Adrenal gland (tissue), 12 donors: ENCODE measurements around the gene PARP12. TPM values are rescaled to one million over a fixed set of nuclear protein-coding genes. Genes with fewer than 3 reads are reported as not detected.

Source experiments
- DNase-seq, 7 donors: peaks; one replicate each; pipeline ENCODE4 v3.0.0-alpha.2; 2019 to 2020
- H3K27ac ChIP-seq, 5 donors: fragments of 200-600 bp; sonication (generic) in 4 of 5; 1 replicate in 3 of 5; 2 replicates in 2 of 5; pipeline versions ENCODE4 v1.5.1 to v1.8.0; 2016 to 2020; ENCODE audit warnings: mild to moderate bottlenecking in 1 of 5
- H3K27me3 ChIP-seq: fragments of 200-600 bp; 2 replicates; pipeline ENCODE4 v1.8.0; 2021
- H3K36me3 ChIP-seq, 2 donors: fragments of 200-600 bp; replicated peaks in 1 of 2; 1 replicate in 1 of 2; 2 replicates in 1 of 2; pipeline versions ENCODE4 v1.5.1 to v1.8.0; 2018 to 2022
- H3K4me1 ChIP-seq, 2 donors: fragments of 200-600 bp; replicated peaks in 1 of 2; 1 replicate in 1 of 2; 2 replicates in 1 of 2; pipeline versions ENCODE4 v1.5.1 to v1.8.0; 2018 to 2021
- H3K4me3 ChIP-seq, 4 donors: fragments of 200-600 bp; sonication (generic) in 3 of 4; one replicate each; pipeline ENCODE4 v1.5.1; 2016 to 2018
- H3K9me3 ChIP-seq, 3 donors: fragments of 200-600 bp; sonication (generic) in 1 of 3; replicated peaks in 1 of 3; 1 replicate in 2 of 3; 2 replicates in 1 of 3; pipeline versions ENCODE4 v1.5.1 to v1.8.0; 2016 to 2021
- CTCF ChIP-seq, 6 experiments: fragments of 450-650 bp in 4 of 6; fragments of 200-600 bp in 2 of 6; sonication (generic) in 1 of 6; IDR thresholded peaks; 1 replicate in 5 of 6; 2 replicates in 1 of 6; pipeline versions ENCODE4 v1.5.1 to v1.8.0; 2016 to 2021; ENCODE audit warnings: antibody characterized with exemption in 6 of 6, mild to moderate bottlenecking in 2 of 6, moderate library complexity in 1 of 6
- POLR2A ChIP-seq, 2 donors: fragments of 450-650 bp; IDR thresholded peaks; one replicate each; pipeline ENCODE4 v1.6.1; 2017; ENCODE audit warnings: antibody characterized with exemption in 2 of 2, mild to moderate bottlenecking in 2 of 2, moderate library complexity in 1 of 2
- WGBS, 4 donors: extraction: QIAGEN DNeasy Blood & Tissue Kit in 2 of 4; methylation state at CpG; one replicate each; pipeline versions ENCODE4 v1.1.5 to v1.1.7; 2013 to 2017; 5-methylcytosine and 5-hydroxymethylcytosine counted together
- intact Hi-C, 2 donors: fragments of 100-400 bp; cut with DNase I; formaldehyde crosslinking; loops; one replicate each; pipeline versions ENCODE4 v1.14.1 to v1.15.0; 2022 to 2023
- polyA plus RNA-seq, 3 donors: library from polyadenylated mRNA; stranded (reverse); fragments of 200-250 nt in 2 of 3; fragments of 350-450 nt in 1 of 3; fragmentation: Illumina TruSeq in 1 of 3; extraction: RNeasy Lipid Tissue Mini Kit (QIAGEN cat#74804) in 1 of 3; gene quantifications; one replicate each; pipeline ENCODE4 v1.2.3, GENCODE V29; 2013 to 2014
- total RNA-seq, 9 donors: library from RNA; depleted of rRNA in 4 of 9; stranded (reverse); fragments of >200 nt in 4 of 9; fragments of 120-200 nt in 1 of 9; fragmentation: NEBNext Ultra II Directional in 1 of 9; extraction: Animal tissue kit (Norgen Biotek cat#: 25700) in 1 of 9; gene quantifications; one replicate each; pipeline versions ENCODE4 v1.1.0 to v1.2.4, GENCODE V29; 2013 to 2023
- donor health status: healthy with polysubstance abuse.
- donor health status: Bipolar disorder and iron deficiency.
- donor health status: DM: yes; HTN: yes; CAD: no.
- donor health status: DM: no; HTN: no; CAD: no.
- donor health status: DM: no; HTN: no; CAD: no.
- donor health status: DM: yes; HTN: yes; CAD: no.

The PARP12 gene
- total and polyA plus RNA-seq, 12 donors, result 11.5 to 49.4 (median 24.1) TPM

- H3K4me3 ChIP-seq, result no peak overlapping the region
- DNase-seq, result peak in 1 of 7 donors; percentile 46
- WGBS, 4 donors, result 92 to 96% (median 94%) methylated on average over 4 to 5 of the region's 5 CpGs
- no peaks in the 10 kb centered on the region for H3K9me3 ChIP-seq
- peaks cover 10 to 26% of the 10 kb centered on the region in 2 donors for H3K4me1 ChIP-seq
- intact Hi-C loops, result no loop called here
- TF ChIP-seq POLR2A (IDR thresholded peaks at IDR 0.05) (no peak), CTCF (IDR thresholded peaks at IDR 0.05) (no peak)
- no peaks in the 10 kb centered on the region for H3K27me3 ChIP-seq
- no peaks in the 10 kb centered on the region for H3K36me3 ChIP-seq
- no peak overlapping the region for H3K27ac ChIP-seq
These were observed 6.2 kb downstream of the PARP12 start for GRCh38 chr7:140056431-140057142.

- TF ChIP-seq CTCF (IDR thresholded peaks at IDR 0.05) (no peak), POLR2A (IDR thresholded peaks at IDR 0.05) (no peak)
- Histone ChIP-seq H3K27ac (no peak overlapping the region), H3K27me3 (no peaks in the 10 kb centered on the region), H3K36me3 (no peaks in the 10 kb centered on the region), H3K4me3 (no peak overlapping the region), H3K9me3 (no peaks in the 10 kb centered on the region), H3K4me1 (peaks cover 10 to 23% of the 10 kb centered on the region in 2 donors)
- 95 to 100% (median 96%) methylated on average over 2 of the region's 2 CpGs for WGBS, 4 donors
- intact Hi-C loops, result no loop called here
- peak in 1 of 7 donors; percentile 34 for DNase-seq
These were observed 6.9 kb downstream of the PARP12 start for GRCh38 chr7:140055833-140056232.

GRCh38 chr7:140054751-140055150 lies 8.0 kb downstream of the PARP12 start:
- WGBS, 4 donors, result 87 to 94% (median 91%) methylated on average over 4 of the region's 4 CpGs
- Histone ChIP-seq H3K9me3 (no peaks in the 10 kb centered on the region), H3K36me3 (no peaks in the 10 kb centered on the region), H3K4me3 (no peak overlapping the region), H3K27me3 (no peaks in the 10 kb centered on the region), H3K27ac (no peak overlapping the region), H3K4me1 (peaks cover 10 to 19% of the 10 kb centered on the region in 2 donors)
- peak in 1 of 7 donors; percentile 43 for DNase-seq
- TF ChIP-seq POLR2A (IDR thresholded peaks at IDR 0.05) (no peak), CTCF (IDR thresholded peaks at IDR 0.05) (no peak)
- intact Hi-C loops, result no loop called here

GRCh38 chr7:140053812-140054539 lies 8.8 kb downstream of the PARP12 start:
- TF ChIP-seq CTCF (IDR thresholded peaks at IDR 0.05) (no peak), POLR2A (IDR thresholded peaks at IDR 0.05) (no peak)
- intact Hi-C loops, result no loop called here
- peak in 1 of 7 donors; percentile 13 for DNase-seq

More at GRCh38 chr7:140053812-140054539, 8.8 kb downstream of the PARP12 start:
- no peaks in the 10 kb centered on the region for H3K36me3 ChIP-seq
- no peaks in the 10 kb centered on the region for H3K27me3 ChIP-seq
- H3K9me3 ChIP-seq, result no peaks in the 10 kb centered on the region
- 82 to 94% (median 88%) methylated on average over 3 of the region's 3 CpGs for WGBS, 4 donors
- no peak overlapping the region for H3K27ac ChIP-seq
- H3K4me1 ChIP-seq, result peaks cover 14 to 18% of the 10 kb centered on the region in 2 donors
- H3K4me3 ChIP-seq, result no peak overlapping the region
